AG09319 (cell line): ENCODE results near the gene TMEM178B.
"Not testable (repeated sequence)": the region's sequence is repeated elsewhere in the genome, so short reads cannot be mapped to it uniquely, and the experiment has no call there.

Source experiments
- DNase-seq: peaks from one replicate; pipeline ENCODE4 v3.0.0-alpha.2; 2010; ENCODE audit warnings: low read depth; ENCODE audit errors: extremely low read depth
- CTCF ChIP-seq: IDR thresholded peaks from 2 replicates; pipeline ENCODE4 v1.5.1; 2011; ENCODE audit warnings: low read depth, mild to moderate bottlenecking, inconsistent platforms, low read length, moderate library complexity

Gene TMEM178B

GRCh38 chr7:141390339-141390738 is 316.5 kb downstream of the TMEM178B start:
- no peak for TF ChIP-seq CTCF
- no peak for DNase-seq

- DNase-seq: no peak
- no peak for TF ChIP-seq CTCF
These were observed 319.2 kb downstream of the TMEM178B start for GRCh38 chr7:141393056-141393455.

GRCh38 chr7:141397236-141398163 is 323.6 kb downstream of the TMEM178B start:
- DNase-seq: no peak
- TF ChIP-seq CTCF: no peak

GRCh38 chr7:141400356-141400755 is 326.5 kb downstream of the TMEM178B start:
- DNase-seq: no peak
- no peak for TF ChIP-seq CTCF

GRCh38 chr7:141402277-141402996 is 328.6 kb downstream of the TMEM178B start:
- TF ChIP-seq CTCF: no peak
- DNase-seq: no peak

- DNase-seq: not testable (repeated sequence)
These were observed 330.0 kb downstream of the TMEM178B start for GRCh38 chr7:141403846-141404245.

GRCh38 chr7:141406347-141406746 is 332.5 kb downstream of the TMEM178B start:
- TF ChIP-seq CTCF: no peak
- DNase-seq: no peak
